HG03045 (cell line): ENCODE data around the gene TMEM184A.
"Not testable (repeated sequence)": the region's sequence is repeated elsewhere in the genome, so short reads cannot be mapped to it uniquely, and the experiment has no call there.

Experiments
- ATAC-seq: cut with Tn5 transposase; IDR thresholded peaks from one replicate; pipeline ENCODE4 v1.9.1; 2021; ENCODE audit warnings: mild to moderate bottlenecking, moderate library complexity; ENCODE audit not compliant: unreplicated experiment

The TMEM184A gene

DNA sequence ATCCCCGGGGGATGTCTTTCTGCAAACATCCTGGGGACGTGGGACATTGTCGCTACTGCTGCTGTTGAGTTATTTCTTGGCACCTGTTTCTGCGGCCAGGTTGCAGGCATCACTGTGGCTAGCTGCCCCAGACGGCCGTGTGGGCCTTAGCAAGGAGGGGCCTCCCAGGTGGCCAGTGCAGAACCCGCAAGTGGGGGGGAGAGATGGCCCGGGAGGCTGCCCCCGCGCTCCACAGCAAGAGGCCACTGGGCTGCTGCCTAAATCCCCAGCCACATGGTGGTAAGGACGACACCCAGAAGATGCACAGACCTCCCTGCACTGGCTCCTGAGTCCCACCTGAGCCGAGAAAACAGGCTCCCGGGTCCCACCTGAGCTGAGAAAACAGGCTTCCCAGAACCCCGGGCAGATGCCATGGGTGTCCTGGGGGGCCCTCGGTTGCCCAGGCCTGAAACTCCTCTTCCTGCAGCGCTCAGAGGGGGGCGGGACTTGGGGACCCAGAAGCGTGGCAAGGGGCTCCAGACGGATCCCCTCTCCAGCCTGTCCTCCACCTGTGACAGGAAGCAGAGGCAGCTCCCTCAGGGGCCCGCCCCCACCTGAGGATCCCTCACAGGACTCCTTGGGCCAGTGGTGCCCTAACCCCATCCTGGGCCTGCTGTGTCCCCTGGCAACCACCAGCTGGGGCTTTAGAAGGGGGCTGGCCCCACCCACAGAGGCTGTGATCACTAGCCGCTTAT, 26.5 kb downstream of the TMEM184A start:
- ATAC-seq = no peak

DNA sequence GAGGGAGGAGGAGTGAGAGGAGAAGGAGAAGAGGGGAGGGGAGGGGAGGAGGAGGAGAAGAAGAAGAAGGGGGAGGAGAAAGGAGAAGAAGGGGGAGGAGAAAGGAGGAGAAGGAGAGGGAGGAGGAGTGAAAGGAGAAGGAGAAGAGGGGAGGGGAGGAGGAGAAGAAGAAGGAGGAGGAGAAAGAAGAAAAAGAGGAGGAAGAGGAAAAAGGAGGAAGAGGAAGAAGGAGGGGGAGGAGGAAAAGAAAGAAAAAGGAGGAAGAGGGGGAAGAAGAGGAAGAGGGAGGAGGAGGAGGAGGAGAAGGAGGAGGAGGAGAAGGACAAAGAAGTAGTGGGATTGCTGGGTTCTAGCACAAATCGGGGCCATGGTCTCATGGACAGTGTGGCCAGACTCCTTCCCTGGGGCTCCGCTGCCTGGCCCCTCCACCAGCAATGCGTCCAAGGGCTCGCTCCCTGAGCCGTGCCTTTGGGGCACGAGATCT, 29.7 kb downstream of the TMEM184A start:
- no peak for ATAC-seq

DNA sequence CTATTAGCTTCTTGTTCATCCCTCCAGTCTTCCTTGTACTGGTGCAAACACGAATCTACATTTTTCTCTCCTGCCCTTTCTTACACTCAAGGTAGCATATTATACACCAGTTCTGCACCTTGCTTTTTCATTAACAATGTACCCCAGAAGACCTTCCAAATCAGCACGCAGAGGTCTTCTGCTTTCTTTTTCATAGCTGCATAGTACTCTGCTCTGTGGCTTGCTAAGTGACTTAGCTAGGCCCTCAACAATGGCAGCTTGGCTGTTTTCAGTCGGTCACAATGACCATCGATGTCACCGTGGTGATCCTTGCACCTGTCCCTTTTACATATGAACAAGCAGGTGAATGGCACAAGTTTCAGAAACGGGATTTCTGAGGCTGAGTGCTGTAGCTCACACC, 30.6 kb downstream of the TMEM184A start:
- no peak for ATAC-seq

DNA sequence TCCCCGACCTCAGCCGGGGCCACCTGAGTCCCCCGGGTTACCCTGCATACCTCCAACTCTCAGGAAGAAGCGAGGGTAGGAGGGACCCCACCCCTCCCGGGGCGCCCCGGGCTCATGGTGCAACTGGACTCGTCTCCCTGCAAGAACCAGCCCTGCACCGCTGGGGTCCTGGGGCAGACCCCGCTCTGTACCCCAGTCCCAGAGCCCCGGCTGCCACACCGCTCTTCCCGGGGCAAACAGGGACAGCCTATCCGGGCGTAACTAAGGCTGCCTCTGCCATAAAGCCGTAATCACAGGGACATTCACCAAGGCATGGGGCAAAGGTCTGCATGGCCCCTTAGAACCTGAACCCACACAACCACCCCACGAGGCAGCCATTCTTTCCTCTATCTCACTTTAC, 32.2 kb downstream of the TMEM184A start:
- ATAC-seq = no peak

DNA sequence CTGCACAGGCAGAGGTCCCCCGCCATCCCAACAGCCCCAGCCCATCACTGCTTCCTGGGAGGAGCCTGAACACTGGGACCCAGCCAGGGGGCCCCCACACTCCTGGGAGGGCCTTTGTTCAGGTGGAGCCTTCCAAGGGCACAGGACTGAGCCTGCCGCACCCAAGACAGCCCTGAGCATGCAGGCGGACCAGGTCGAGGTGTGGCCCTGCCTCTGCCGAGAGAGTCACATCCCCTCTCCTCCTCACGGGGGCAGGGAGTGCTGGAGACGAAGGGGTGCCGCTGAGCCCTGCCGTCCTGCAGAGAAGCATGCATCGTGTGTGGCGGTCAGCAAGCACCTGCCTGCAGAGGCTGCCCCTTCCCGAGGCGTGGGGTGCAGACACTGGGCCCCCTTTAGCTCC, 32.8 kb downstream of the TMEM184A start:
- no peak for ATAC-seq

DNA sequence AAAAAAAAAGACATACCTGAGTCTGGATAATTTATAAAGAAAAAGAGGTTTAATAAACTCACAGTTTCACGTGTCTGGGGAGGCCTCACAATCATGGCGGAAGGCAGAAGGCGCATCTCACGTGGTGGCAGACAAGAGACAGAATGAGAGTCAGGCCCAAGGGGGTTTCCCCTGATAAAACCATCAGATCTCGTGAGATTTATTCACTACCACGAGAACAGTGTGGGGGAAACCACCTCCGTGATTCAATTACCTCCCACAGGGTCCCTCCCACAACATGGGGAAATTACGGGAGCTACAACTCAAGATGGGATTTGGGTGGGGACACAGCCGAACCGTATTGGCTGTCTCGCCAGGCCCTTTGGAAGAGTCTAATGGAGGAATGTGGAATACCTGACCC, 34.5 kb downstream of the TMEM184A start:
- ATAC-seq = no peak

DNA sequence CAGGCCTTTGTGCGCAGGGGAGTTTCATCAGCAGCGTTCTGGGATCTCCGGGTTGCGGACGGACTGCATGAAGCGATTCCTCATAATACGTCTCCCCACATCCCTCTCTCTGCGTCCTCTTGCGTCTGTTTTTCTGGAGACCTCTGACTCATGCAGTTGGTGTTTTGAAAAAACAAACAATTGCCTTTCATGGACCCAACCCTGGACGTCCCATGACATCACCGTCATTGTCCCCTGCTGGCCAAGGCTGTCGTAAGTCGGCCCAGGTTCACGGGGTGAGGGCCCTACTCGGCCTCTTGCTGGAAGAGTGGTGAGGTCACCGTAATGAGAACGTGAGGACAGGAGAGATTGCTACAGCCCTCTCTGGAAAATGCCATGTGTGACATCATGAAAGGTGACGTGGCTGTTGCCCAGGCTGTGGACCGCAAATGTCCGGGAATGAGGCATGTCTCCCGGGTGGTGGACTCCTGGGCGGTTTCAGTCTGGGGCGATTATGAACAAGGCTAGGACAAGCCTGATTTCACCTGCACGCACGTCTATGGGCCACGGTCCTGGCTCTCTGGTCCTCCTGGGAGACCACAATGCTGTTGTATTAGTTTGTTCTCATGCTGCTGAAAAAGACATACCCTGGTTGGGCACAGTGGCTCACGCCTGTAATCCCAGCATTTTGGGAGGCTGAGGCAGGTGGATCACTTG, 35.3 kb downstream of the TMEM184A start:
- no peak for ATAC-seq

DNA sequence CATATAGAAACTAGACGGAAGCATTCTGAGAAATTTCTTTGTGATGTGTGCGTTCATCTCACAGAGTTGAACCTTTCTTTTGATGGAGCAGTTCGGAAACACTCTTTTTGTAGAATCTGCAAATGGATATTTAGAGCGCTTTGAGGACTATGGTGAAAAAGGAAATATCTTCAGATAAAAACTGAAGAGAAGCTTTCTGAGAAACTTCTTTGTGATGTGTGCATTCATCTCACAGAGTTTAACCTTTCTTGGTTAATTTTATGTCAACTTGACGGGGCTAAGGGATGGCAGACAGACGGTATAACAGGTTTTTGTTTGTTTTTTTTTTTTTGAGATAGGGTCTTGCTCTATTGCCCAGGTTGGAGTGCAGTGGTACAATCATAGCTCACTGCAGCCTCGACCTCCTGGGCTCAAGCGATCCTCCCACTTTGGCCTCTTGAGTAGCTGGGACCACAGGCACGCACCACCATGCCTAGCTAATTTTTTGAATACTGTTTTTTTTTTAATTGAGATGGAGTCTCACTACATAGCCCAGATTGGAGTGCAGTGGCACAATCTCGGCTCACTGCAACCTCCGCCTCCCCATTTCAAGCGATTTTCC, 36.6 kb downstream of the TMEM184A start:
- ATAC-seq = not testable (repeated sequence)

DNA sequence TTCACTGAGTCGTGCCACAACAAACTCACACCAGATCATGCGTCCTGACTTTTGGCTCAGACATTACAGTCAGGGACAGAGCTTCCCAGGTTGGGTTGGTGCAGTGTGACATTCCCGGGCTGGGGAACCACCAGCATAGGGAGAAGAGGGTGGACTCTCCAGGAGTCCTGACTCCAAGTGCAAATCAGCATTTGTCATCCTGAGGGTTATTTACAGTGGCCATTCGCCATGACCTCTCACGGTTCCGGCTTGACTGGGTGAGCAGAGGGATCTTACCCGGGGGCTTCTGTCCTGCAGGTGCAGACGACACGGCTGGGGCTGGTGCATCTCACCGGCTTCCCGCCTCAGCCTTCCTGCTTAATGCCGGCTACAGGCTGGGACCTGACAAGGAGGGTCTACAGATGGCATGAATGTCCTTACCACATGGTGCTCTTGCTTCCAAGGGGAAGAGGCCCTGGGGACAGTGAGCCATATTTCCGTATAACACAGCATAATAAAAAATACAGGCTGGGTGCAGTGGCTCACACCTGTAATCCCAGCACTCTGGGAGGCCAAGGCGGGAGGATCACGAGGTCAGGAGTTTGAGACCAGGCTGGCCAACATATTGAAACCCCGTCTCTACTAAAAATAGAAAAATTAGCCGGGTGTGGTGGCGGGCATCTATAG, 39.3 kb downstream of the TMEM184A start:
- ATAC-seq = no peak

DNA sequence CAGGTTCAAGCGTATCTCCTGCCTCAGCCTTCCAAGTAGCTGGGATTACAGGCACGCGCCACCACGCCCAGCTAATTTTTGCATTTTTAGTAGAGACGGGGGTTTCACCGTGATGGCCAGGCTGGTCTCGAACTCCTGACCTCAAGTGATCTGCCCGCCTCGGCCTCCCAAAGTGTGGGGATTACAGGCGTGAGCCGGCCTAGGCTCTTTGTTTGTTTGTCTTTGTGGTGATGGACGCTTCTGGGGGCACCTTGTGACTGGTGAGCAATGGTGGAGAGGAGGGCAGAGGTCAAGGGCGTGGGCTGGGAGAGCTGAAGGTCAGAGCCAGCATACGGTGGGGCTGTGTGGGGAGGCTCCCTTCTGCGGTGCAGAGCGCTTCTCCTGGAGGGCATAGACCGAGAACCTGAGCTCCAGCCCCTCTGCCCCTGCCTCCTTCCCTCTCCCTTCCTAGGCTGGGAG, 40.5 kb downstream of the TMEM184A start:
- not testable (repeated sequence) for ATAC-seq

DNA sequence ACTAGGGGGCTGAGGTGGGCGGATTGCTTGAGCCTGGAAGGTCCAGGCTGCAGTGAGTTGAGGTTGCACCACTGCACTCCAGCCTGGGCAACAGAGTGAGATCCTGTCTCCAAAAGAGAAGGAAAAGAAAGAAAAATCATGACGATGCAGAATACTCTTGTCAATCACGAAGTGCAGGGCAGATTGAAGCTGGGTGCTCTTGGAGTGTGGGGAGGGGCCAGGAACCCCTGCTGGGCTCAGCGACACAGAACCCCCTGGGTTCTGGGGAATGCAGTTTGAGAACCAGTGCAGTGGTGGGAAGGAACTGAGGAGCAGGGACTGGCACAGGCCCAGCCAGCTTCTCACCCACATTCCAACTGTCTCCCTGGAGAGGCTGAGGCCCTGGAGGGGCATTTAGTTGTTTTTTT, 41.0 kb downstream of the TMEM184A start:
- no peak for ATAC-seq

DNA sequence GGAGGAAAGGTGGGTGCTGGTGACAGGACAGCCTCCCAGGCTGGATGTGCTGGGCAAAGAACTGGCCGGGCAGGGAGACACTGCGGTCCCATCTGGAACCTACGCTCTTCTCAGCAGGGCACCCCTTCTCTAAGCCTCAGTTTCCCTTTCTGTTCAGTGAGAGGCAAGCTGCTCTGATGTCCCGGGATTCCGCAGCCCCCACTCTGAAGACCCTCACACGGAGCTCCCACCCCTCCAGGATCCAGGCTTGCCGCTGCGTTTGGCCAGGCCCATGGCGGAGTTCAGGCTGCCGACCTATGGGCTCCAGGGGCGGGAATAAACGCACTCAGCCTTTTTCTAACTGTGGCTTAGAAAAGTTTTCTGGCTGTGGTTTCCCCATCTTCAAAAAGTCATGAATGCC, 41.6 kb downstream of the TMEM184A start:
- no peak for ATAC-seq

DNA sequence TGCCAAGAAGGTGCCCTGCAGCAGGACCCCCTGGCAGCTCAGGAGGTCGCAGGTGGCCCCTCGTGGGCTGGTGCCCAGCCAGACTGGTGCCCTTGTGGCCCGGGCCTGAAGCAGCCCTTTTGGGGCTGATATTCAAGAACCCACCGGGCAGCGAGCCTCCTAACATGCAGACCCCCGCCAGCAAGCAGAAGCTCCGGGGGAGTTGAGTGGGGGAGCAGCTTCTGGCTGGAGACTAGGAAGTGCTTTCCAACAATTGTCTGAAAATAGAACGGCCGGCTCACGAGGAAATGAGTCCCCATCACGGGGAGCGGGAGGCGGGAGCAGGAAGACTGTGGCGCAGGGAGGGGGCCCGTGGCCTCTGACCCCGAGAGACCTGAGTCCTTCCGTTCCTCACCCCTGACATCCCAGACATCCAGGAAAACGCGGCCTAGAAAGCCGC, 42.3 kb downstream of the TMEM184A start:
- no peak for ATAC-seq

DNA sequence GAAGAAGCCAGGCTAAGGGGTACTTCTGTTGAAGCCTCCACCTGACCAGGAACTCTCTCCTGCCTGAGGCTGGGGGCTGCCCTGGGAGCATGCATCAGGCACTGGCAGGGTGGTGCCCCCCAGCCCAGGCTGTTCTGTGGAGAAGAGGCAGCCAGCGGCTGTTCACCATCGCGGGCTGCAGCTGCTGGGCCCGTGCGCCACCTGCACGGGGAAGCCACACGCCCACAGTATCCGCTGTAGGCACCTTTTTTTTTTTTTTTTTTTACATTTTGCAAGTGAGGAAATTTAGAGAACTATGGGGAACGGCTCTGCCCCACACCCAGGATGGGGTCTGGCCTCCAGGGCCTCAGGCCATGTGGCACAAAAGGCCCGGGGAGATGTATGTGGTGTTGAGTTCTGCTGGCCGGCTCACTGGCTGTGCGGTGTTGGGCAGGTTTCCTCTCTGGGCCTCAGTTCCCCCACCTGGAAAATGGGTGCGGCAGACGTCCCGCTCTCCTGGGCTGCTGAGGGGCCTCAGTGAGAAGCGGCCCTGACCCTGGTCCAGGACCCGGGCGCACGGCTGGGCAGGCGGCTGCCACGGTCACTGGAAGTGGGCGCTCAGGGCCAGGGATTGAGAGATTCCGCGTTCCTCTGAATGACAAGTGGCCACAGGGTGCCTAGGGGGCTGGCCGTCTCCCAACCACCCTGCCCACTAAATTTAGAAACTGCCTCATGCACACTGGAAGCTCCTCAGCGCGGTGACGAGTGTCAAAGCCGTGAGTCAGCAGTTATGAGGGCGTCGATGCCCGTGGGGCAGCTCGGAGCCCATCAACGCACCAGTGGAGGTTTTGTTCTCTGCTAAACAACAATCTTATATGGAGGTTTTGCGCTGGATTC, 43.0 kb downstream of the TMEM184A start:
- no peak for ATAC-seq

DNA sequence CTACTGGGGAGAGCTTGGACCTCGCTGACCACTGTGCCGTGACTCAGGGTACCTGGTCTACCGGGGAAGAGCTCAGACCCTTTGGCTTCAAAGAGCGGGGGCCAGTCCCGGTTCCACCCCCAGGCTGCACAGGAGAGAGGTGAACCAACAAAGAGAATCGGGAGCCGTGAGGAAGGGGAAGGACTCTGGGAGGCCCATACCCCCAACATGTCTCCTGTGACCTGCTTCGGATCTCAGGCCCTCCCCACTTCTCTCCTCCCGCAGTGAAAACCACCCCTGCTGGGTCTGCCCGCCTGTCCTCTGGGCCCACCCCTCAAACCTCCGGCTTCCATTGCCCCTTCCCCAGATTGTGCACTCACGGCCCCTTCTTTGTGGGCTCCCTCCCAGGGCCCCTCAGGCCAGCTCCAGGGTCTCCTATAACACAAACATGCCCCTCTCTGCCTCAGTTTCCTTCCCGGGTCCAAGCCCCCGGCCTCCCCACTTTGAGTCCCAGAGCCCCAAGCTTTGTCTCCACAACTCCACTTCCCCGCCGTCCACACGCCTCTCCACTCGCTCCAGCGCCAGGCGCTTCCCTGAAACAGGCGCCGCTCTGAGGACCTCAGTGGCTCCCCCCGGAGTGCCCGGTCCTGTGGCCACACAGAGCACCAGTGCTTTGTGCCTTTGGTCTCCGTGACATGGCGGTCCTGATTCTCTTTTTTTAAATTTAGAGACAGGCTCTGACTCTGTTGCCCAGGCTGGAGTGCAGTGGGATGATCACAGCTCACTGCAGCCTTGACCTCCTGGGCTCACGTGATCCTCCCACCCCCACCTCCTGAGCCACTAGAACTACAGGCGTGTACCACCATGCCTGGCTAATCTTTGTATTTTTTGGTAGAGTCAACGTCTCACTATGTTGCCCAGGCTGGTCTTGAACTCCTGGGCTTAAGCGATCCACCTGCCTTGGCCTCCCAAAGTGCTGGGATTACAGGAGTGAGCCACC, 44.3 kb downstream of the TMEM184A start:
- no peak for ATAC-seq

DNA sequence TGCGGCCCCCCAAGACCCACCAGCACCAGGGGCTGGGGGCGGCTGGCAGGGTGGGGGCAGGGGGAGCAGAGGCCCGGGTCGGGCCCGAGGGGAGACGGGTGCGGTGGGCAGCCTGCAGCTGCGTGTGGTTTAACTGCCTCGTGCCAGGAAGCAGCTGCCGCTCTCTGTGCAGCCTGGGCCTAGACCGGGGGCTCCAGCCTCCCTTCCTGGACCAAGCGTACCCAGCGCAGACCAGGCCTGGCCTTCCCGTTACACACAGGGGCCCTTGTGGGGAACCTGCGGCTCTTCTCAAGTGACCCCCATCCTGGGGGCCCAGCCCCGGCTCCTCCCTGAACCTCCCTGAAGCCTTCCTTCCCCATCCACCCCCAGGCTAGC, 45.2 kb downstream of the TMEM184A start:
- ATAC-seq = no peak

DNA sequence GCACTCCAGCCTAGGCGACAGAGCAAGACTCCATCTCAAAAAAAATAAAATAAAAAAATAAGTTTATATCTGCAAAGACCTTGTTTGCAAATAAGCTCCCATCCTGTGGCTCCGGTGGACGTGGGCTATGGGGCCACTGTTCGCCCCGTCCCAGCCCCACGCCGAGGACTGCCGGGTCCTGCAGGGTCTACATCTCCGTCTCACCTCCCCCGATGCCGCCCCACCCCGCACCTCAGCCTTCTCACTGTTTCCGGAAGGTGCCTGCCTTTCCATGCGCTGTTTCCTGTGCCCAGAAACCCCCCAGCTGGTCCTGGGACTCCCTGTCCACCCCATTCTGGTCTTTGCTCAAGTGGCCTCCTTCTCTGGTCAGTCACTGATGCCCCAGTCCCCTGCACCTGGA, 46.8 kb downstream of the TMEM184A start:
- ATAC-seq = no peak

DNA sequence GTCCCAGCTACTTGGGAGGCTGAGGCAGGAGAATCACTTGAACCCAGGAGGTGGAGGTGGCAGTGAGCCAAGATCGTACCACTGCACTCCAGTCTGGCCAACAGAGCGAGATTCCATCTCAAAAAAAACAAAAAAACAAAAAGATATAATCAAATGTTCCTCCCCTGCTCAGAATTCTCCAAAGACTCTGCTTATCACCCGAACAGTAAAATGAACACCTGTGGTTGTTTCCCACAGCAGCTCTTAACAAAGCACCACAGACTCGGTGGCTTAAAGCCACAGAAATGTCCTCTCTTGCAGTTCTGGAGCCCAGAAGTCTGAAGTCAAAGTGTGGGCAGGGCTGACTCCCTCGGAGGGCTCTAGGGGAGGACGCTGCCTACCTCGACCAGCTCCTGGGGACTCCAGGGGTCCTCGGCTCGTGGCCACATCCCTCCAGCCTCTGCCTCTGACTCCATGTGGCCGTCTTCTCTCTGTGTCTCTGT, 47.7 kb downstream of the TMEM184A start:
- ATAC-seq = no peak
